ENCODE data around the gene ATG7. TPM values are rescaled to one million over a fixed set of nuclear protein-coding genes. Genes with fewer than 3 reads are reported as not detected.

The ATG7 gene
- total and polyA plus RNA-seq, 10 of the 15 experiments (the other 5 are each of a cell fraction or from before 2014, with no cell fraction given) = 13.5 to 49.5 (median 26.4) TPM

GRCh38 chr3:11601446-11602238, 329.4 kb downstream of the ATG7 start (continued):
- TF ChIP-seq ZBTB40 (IDR thresholded peaks at IDR 0.05; ENCODE audit: borderline replicate concordance) = peak; percentile 21; the same call in 1 of the 2 replicates
- peak; percentile 77; the same call in 1 of the 2 replicates for TF ChIP-seq CHD2 (IDR thresholded peaks at IDR 0.05; ENCODE audit: borderline replicate concordance, low read depth, low read length)
- TF ChIP-seq ZBTB11 (CRISPR knock-in tag; IDR thresholded peaks at IDR 0.05) = no peak
- TF ChIP-seq ZNF217 (IDR thresholded peaks at IDR 0.05) = no peak
- TF ChIP-seq ATF7 (IDR thresholded peaks at IDR 0.05; ENCODE audit: low read depth) = peak; percentile 66; the same call in 1 of the 2 replicates
- no peak for TF ChIP-seq ELK1 (IDR thresholded peaks at IDR 0.05; ENCODE audit: low read depth, low read length)
- TF ChIP-seq JUND (IDR thresholded peaks at IDR 0.05; ENCODE audit: low read depth, low read length) = no peak
- TF ChIP-seq CUX1 (IDR thresholded peaks at IDR 0.05; ENCODE audit: insufficient replicate concordance, low read depth, low read length) = no peak
- no peak for TF ChIP-seq SREBF2 (IDR thresholded peaks at IDR 0.05; ENCODE audit: low read length)
- no peak; the same call in 1 of the 2 replicates for TF ChIP-seq MTA3 (IDR thresholded peaks at IDR 0.05; ENCODE audit: borderline replicate concordance, low read length)
- TF ChIP-seq TCF3 (IDR thresholded peaks at IDR 0.05; ENCODE audit: borderline replicate concordance, insufficient read depth, low read depth, low read length) = no peak
- TF ChIP-seq CREM (IDR thresholded peaks at IDR 0.05; ENCODE audit: low read depth) = peak; percentile 81
- TF ChIP-seq NFXL1 (IDR thresholded peaks at IDR 0.05; ENCODE audit: borderline replicate concordance) = no peak
- TF ChIP-seq NFYA (IDR thresholded peaks at IDR 0.05; ENCODE audit: borderline replicate concordance, low read depth, low read length) = no peak
- no peak for TF ChIP-seq KLF5 (IDR thresholded peaks at IDR 0.05; ENCODE audit: partially characterized antibody)
